ENCODE data around the gene TSC1.
"Not testable (repeated sequence)": the region's sequence is repeated elsewhere in the genome, so short reads cannot be mapped to it uniquely, and the experiment has no call there.

The TSC1 gene

GRCh38 chr9:132975961-132976360 lies 31.5 kb upstream of the TSC1 start:
- no peak for DNase-seq

GRCh38 chr9:132973713-132974112 lies 29.3 kb upstream of the TSC1 start:
- peak in 1 of 2 experiments; percentile 12 for DNase-seq

- DNase-seq = no peak
Observed at GRCh38 chr9:132973166-132973565, 28.8 kb upstream of the TSC1 start.

GRCh38 chr9:132970324-132971062 lies 26.1 kb upstream of the TSC1 start:
- DNase-seq = no peak

GRCh38 chr9:132969783-132970182 lies 25.4 kb upstream of the TSC1 start:
- no peak for DNase-seq

- DNase-seq = not testable (repeated sequence)
Observed at GRCh38 chr9:132967908-132968307, 23.5 kb upstream of the TSC1 start.

GRCh38 chr9:132965478-132965877 lies 21.1 kb upstream of the TSC1 start:
- DNase-seq = no peak

- no peak for DNase-seq
Observed at GRCh38 chr9:132961002-132961401, 16.6 kb upstream of the TSC1 start.

GRCh38 chr9:132957805-132958204 lies 13.4 kb upstream of the TSC1 start:
- DNase-seq = no peak

- no peak for DNase-seq
Observed at GRCh38 chr9:132955768-132956167, 11.4 kb upstream of the TSC1 start.

- no peak for DNase-seq
Observed at GRCh38 chr9:132955123-132955522, 10.7 kb upstream of the TSC1 start.

GRCh38 chr9:132949709-132950108 lies 5.3 kb upstream of the TSC1 start:
- DNase-seq = no peak

GRCh38 chr9:132948482-132949050 lies 4.2 kb upstream of the TSC1 start:
- DNase-seq = no peak

- no peak for DNase-seq
Observed at GRCh38 chr9:132947756-132948155, 3.3 kb upstream of the TSC1 start.

GRCh38 chr9:132946631-132947295 lies 2.3 kb upstream of the TSC1 start:
- peak; percentile 5 to 9 for DNase-seq

- no peak for DNase-seq
Observed at GRCh38 chr9:132946211-132946610, 1.8 kb upstream of the TSC1 start.

GRCh38 chr9:132945186-132946130 lies 1.0 kb upstream of the TSC1 start:
- no peak for DNase-seq

GRCh38 chr9:132943651-132944293 lies 644 bp downstream of the TSC1 start:
- DNase-seq = no peak

- no peak for DNase-seq
Observed at GRCh38 chr9:132942541-132943182, 1.8 kb downstream of the TSC1 start.

GRCh38 chr9:132939169-132939568 lies 5.2 kb downstream of the TSC1 start:
- no peak for DNase-seq

- no peak for DNase-seq
Observed at GRCh38 chr9:132937463-132937901, 6.9 kb downstream of the TSC1 start.

GRCh38 chr9:132935026-132935425 lies 9.4 kb downstream of the TSC1 start:
- no peak for DNase-seq

Data from SHP77 (cell line).